Activated naive CD8-positive, alpha-beta T cell treated with anti-CD3 and anti-CD28 coated beads, Interleukin-2, amount 50 U/mL, for 16 hours (primary cell): Measurements from ENCODE around the gene FOXE1.

Experiments used
- DNase-seq: peaks from one replicate; pipeline ENCODE4 v3.0.0-alpha.2; 2020; ENCODE audit warnings: low read depth, low spot score

Gene FOXE1

GRCh38 chr9:97853056-97853843, at the start of gene FOXE1:
Gene FOXE1, plus strand, starts transcription at chr9:97853226. Its CDS starts 689 bp downstream, at chr9:97853915.
- no peak for DNase-seq

GRCh38 chr9:97804059-97804365, 49.0 kb upstream of the FOXE1 start:
- no peak for DNase-seq

GRCh38 chr9:97806721-97807120, 46.3 kb upstream of the FOXE1 start:
- no peak for DNase-seq

DNA sequence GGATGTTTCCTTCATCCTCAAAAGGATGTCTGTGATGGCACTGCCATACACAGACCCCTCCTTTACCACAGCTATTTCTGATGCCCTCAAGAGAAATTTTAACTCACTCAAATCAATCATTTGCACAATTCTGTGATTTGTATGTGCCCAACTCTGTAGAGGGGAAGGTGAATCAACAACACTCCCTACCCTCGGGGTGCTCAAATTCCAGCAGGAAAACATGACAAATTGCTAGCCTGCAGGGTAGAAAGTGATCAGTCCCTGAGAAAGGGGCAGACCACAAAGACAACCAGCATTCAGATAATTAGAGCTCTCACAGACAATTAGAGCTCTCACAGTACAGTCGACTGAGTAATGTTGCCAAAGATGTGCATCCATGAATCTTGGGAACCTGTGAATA, 45.3 kb upstream of the FOXE1 start:
- no peak for DNase-seq

- DNase-seq, result no peak
These were observed 44.6 kb upstream of the FOXE1 start for GRCh38 chr9:97808415-97808814.

DNA sequence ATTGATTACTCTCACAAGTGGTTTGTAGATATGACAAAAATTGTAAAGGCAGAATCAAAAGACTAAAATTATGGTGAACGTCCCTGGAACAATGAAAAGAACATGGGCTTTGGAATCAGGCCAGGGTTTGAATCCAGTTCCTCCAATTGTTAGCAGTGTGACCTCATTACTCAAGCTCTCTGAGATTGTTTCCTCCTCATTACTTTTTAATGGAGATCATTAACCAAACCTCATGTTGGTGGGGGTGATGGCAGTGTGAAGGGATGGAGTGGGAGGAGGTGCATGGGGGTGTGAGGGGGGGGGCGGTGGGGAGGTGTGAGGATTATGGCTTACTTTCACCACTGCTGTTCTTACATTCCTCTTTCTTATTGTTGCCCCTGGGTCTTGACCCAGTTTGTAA, 44.1 kb upstream of the FOXE1 start:
- no peak for DNase-seq

DNA sequence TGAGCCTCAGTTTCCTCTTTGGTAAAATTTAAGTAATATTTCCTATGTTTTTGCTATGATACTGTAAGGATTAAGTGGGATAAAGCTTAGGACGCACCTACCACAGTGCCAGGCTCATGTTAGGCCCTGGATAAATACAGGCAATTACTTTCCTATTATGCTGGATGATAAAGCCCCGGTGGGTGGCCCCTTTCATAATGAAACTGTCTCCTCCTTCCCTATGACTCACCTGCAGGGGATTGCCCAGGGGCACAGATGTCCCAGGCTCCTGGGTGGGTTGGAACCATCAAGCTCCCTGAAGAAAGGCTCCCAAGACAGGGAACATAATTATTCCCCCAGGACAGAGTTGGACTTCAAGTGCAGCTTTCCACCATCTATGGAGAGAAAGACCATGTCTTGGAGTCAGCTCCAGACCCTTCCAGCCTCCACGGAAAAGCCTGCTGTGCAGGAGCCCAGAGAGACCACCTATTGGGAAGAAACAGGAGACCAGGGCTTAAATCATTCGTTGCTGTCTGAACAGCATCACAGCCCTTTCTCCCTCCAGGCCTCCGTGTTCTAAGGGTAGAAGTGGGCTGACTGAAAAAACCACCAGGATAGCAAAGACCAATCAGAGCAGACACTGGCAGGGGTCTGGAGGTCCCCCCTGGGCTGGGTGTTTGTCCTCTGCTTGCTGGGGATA, 43.2 kb upstream of the FOXE1 start:
- no peak for DNase-seq

GRCh38 chr9:97811533-97812246, 41.3 kb upstream of the FOXE1 start:
- no peak for DNase-seq

- DNase-seq, result no peak
These were observed 40.8 kb upstream of the FOXE1 start for GRCh38 chr9:97812247-97812543.

DNA sequence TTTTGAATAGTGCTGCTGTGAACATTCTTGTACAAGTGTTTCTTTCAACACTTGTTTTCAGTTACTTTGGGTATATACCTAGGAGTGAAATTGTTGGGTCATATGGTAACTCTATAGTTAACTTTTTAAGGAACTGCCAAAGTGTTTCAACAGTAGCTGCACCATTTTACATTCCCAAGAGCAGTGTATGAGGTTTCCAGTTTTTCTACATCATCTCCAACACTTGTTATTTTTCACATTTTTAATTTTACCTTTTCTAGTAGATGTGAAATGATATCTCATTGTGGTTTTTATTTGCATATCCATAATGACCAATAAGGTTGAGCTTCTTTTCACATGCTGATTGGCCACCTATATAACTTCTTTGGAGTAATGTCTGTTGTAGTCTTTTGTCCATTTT, 40.0 kb upstream of the FOXE1 start:
- DNase-seq, result no peak

- no peak for DNase-seq
These were observed 33.3 kb upstream of the FOXE1 start for GRCh38 chr9:97819735-97820134.

DNA sequence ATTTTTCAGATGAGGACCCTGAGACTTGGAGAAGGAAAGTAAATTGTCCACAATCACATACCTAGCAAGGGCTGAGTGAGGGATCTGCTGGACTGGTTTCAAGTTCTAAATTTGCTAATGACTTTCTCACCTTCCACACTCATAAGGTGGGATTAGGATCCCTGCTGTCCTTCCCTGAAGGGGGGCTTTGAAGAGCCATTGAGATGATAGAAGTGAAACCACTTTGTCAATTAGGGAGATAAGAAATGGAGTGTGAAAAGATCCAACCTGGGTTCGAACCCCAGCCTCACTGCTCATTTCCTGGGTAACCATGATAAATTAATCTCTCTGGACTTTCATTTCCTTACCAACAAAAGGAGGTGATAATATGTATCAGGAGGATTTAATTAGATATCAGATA, 32.7 kb upstream of the FOXE1 start:
- no peak for DNase-seq

- DNase-seq, result no peak
These were observed 21.9 kb upstream of the FOXE1 start for GRCh38 chr9:97830884-97831829.

DNA sequence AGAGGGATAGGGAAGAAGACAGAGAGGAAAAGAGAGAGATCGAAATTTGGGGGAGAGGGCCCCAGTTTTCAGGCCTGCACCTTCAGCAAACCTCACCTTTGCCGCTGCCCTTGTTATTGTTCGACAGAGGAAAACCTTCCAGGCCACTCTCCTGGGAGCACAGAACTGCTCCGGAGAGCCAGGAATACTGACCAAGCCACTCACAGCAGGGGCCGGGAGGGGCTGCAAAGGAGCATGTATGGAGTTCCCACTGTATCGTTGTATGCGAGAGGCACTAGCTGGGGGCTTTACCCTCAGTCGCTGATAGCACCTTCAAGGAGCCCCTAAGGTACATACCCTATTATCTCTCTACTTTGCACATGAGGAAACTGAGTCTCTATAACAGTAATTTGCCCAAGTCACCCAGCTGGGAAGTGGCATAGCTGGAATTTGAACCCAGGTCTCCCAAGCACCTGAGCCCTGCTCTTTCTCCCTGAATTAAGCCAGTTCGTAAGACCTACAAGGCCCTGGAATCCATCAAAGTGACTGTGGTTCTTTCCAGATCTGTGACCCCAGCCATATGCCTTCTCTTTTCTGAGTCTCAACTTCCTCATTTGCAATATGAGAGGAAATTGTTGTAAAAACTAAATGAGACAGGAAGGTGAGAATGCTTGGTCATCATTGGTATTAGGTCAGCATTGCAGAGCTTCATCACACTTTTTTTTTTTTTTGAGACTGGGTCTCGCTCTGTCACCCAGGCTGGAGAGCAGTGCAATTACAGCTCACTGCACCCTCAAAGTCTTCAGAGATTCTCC, 21.0 kb upstream of the FOXE1 start:
- DNase-seq, result no peak

DNA sequence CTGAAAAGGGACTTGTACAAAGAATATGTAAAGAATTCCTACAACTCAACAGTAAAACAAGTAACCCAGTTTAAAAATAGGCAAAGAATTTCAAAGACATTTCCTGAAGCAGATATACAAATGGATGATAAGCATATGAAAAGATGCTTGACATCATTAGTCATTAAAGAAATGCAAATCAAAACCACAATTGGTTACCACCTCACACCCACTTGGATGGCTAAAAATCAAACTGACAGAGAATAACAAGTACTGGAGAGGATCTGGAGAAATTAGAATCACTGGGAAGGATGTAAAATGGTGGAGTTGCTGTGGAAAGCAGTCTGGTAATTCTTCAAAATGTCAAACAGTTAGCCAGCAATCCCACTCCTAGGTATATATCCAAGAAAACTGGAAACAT, 12.5 kb upstream of the FOXE1 start:
- DNase-seq, result no peak

DNA sequence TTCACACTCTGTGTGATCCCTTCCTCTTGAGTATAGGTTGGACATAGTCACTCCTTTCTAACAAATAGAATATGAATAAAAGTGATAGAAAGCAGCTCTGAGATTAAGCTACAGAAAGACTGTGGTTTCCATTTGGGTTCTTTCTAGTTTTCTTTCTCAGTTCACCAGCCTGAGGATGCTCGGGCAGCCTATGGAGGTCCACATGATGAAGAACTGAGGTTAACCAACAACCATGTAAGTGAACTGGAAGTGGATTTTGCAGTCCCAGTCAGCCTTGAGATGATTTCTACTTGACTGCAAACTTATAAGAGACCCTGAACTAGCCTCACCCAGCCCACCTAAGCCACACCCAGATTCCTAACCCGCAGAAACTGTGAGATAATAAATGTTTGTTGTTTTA, 10.1 kb upstream of the FOXE1 start:
- no peak for DNase-seq

GRCh38 chr9:97845130-97845529, 7.9 kb upstream of the FOXE1 start:
- no peak for DNase-seq

- no peak for DNase-seq
These were observed 7.3 kb upstream of the FOXE1 start for GRCh38 chr9:97845763-97846162.

GRCh38 chr9:97846347-97846746, 6.7 kb upstream of the FOXE1 start:
- no peak for DNase-seq

DNA sequence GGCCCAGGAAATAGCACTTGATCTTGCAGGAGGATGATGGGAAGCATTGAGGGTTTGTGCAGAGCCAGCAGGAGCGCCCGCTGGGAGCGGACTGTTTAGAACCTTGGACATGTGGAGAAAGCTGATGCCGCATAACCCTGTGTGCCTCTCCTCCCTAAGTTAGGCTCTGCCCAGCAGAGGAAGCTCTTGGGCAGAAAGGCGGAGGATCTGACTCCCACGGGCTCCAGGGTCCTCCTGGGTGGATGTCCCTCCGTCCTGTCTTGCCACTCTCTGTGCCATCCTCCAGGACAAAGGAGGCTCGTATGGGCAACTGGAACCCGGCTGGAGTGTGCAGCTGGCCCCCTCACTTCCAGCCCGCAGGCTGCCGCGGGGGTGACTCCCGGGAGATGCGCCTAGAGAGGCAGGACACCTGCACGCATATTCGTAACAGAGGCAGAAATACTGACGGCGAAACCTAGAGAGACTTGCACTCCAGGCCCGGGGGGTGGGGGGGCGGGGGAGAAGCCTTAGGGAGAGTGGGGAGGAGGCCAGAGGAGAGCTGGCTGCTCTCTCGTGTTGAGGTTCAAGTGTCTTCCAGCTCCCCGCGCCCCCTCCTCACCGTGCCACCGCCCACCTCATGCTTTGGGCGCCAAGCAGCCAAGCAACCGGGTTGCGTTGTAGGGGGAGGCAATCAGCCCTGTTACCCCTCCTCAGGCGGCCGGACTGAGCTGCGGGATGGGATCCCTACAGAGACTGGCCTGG, 5.4 kb upstream of the FOXE1 start:
- DNase-seq, result no peak

GRCh38 chr9:97848215-97848479, 4.9 kb upstream of the FOXE1 start:
- DNase-seq, result no peak
